Measurements from ENCODE around the gene GNAT2.

- TF ChIP-seq EZH2 (IDR thresholded peaks at IDR 0.05; ENCODE audit: insufficient read depth, poor library complexity, severe bottlenecking) (no peak), EZH2phosphoT487 (IDR thresholded peaks at IDR 0.05; ENCODE audit: insufficient read depth, low read depth) (no peak)
These were observed 11.6 kb upstream of the GNAT2 start for GRCh38 chr1:109630898-109631512.

Measured in GM23248 (cell line).